GM19463 (cell line): ENCODE data around the gene IQSEC3.

Experiments
- ATAC-seq: cut with Tn5 transposase; IDR thresholded peaks from one replicate; pipeline ENCODE4 v1.9.1; 2021; ENCODE audit warnings: mild to moderate bottlenecking, moderate library complexity; ENCODE audit not compliant: unreplicated experiment

IQSEC3 gene

GRCh38 chr12:78981-79380, 12.4 kb downstream of the IQSEC3 start:
- no peak for ATAC-seq

DNA sequence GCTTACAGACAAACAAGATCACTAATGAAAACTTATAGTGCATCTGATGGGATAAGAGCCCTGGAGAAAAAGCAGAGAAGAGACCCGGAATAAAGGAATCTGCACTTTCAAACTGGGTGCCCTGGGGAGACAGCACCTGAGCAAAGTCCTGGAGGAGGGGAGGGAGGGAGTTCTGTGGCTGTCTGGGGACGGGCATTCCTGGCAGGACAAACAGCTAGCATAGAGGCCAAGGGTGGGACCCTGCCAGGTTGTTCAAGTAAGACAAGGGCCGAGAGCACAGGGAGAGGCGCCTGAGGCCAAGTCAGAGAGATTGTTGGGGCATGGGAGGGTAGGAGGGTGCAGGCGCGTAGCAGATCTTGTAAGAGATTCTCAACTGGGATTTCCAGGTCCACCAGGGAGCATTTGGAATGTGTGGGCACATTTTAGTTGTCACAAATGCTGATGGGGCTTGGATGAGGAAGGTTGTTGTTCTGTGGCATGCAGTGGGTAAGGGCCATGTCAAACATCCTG, 14.2 kb downstream of the IQSEC3 start:
- ATAC-seq = no peak

DNA sequence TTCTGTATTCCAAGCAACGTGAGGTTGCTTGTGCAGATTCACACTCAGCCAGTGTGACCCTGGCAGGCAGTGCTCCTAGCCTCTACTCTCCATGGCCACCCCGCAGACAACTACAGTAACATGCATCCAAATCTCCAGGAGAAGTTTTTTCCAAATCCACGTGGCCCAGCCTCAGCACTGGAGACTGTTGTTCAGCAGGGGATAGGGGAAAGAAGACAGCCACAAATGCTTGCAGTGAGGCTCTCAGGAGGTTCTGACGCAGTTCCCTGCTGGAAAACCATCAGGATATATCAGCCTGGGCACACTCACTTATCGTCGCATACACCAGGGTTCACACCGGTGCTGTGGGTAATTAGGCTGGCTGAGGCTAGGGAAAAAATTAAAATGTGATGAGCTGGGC, 16.2 kb downstream of the IQSEC3 start:
- no peak for ATAC-seq

- no peak for ATAC-seq
These were observed 17.5 kb downstream of the IQSEC3 start for GRCh38 chr12:84056-84455.

- ATAC-seq = no peak
These were observed 18.7 kb downstream of the IQSEC3 start for GRCh38 chr12:85191-85666.

DNA sequence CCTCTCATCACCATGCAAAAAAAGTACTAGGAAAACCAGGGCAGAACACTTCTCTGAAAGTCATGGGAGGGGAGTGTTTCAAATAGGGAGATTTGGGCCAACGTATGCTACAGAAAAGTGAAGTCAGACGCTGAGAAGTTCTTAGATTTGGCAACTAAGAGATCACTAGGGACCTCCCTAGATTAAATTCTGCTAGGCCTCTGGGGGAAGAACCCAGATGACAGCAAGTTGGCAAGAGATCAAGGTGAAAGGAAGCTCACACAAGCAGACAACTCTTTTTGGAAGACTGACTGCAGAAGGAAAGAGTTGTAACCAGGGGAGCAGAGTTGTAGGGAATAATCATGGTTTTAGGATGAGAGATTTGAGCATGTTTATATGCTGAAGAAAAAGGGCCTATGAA, 20.7 kb downstream of the IQSEC3 start:
- ATAC-seq = no peak

- no peak for ATAC-seq
These were observed 21.3 kb downstream of the IQSEC3 start for GRCh38 chr12:87856-88255.

DNA sequence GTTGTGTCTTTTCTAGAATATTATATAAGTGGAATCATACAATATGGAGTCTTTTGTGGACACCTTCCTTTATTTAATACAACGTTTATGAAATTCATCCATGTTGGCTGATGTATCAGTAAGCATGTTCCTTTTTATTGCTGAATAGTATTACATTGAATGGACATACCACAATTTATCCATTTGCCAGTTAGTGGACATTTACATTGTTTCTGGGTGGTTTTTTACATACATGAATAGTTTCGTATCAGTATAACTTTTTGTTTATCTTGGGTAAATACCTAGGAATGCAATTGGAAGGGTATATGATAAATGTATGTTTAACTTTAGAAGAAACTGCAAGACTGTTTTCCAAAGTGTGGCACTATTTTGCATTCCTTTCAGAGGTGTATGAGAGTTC, 23.1 kb downstream of the IQSEC3 start:
- ATAC-seq = no peak

- no peak for ATAC-seq
These were observed 24.6 kb downstream of the IQSEC3 start for GRCh38 chr12:91213-91612.

- no peak for ATAC-seq
These were observed 26.9 kb downstream of the IQSEC3 start for GRCh38 chr12:93266-94005.

- no peak for ATAC-seq
These were observed 30.0 kb downstream of the IQSEC3 start for GRCh38 chr12:96543-96942.

GRCh38 chr12:98924-99352, 32.4 kb downstream of the IQSEC3 start:
- ATAC-seq = no peak

DNA sequence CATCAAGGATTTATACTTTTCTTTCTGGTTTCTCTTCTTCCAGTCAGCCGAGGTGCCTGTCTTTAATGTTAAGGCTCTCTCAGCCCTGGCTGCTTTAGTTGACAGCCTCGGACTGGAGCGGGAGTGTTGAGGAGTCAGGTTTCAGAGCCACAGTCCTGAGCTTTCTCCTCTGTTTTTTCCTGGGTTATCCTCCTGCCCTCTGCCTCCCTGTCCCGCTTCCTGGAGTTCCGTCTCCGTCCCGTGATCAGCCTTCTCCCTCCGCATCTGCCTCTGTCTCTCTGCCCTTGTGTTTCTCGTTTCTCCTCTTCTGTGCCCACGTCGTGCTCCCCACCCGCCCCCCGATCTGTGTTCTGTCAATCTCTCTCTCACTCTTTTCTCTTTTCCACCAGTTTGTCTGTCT, 33.0 kb downstream of the IQSEC3 start:
- ATAC-seq = no peak

DNA sequence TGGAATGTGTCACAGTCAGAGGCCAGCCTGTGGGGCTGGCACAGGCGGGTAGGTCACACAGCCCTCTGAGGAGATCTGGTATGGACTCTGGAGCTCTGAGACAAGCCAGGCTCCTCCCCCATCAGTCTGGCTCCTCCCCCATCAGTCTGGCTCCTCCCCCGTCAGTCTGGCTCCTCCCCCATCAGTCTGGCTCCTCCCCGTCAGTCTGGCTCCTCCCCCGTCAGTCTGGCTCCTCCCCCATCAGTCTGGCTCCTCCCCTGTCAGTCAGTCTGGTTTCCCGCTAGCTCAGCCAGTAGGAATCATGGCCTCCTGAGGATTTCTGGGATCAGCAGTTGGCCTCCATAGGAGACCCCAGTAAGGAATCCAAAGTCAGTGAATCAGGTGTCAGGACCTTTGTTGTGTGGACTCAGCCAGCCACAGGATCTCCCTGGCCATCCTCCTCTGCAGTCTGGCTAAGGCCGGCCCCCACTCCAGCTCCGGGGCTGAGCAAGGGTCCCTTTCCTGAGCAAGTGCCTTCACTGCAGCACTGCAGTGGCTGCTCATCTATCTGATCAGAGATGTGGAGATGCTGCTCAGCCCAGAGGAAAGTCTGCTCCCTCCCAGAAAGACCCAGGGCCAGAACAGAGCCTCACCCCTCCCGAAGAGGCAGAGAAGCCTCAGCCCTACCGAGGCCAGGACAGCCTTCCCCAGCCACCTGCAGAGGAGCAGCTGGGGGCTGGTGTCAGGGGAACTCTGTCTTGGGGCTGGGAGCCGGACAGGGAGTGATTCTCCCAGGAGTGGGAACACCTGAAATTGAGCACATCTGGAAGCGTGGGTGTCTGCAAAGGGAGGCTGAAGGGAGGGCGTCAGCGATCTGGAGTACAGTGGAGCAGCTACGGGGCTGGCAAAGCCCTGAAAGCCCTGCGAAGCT, 35.7 kb downstream of the IQSEC3 start:
- ATAC-seq = no peak

- no peak for ATAC-seq
These were observed 36.3 kb downstream of the IQSEC3 start for GRCh38 chr12:102879-103168.

- ATAC-seq = no peak
These were observed 36.8 kb downstream of the IQSEC3 start for GRCh38 chr12:103169-103981.

- ATAC-seq = no peak
These were observed 38.0 kb downstream of the IQSEC3 start for GRCh38 chr12:104551-105081.

DNA sequence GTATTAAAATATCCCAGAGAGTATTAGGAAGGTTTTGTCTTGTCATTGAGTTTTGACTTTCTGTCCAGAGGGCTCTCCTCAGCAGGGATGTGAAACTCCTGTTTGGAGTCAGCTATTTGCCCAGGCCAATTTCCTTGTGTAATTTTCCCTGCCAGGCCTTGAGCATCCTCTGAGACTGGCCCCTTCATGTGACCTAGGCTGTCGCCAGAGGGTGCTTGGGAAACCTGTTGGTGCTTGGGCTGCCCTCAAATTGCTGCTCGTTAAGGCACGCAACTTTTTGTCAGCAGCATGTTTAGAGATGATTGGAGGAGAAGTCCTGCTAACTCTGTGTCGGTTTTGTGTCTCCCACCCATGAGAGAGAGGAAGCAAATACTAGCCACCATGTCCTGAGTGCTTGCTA, 39.1 kb downstream of the IQSEC3 start:
- ATAC-seq = peak; percentile 7

DNA sequence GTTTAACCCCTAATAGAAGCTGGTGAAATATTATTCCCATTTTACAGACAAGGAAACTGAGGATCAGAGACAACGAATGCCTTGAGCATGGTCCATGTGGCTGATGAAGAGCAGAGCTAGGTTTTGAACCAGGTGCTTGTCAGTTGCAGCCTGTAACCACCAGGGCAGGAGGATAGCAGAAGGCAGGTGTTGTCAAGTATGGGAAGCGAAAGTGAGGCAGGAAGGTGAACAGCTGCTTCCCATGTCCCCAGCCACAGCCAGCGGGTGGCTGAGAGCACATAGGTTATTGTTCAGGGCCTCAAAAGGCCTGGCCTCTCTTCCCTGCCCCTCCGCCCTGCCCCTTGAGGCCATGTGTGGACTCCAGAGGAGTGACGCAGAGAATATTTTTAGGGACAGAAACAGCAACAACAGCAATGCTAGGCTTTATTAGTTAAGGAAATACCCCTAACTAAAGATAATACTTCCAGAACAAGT, 39.6 kb downstream of the IQSEC3 start:
- ATAC-seq = peak; percentile 93

DNA sequence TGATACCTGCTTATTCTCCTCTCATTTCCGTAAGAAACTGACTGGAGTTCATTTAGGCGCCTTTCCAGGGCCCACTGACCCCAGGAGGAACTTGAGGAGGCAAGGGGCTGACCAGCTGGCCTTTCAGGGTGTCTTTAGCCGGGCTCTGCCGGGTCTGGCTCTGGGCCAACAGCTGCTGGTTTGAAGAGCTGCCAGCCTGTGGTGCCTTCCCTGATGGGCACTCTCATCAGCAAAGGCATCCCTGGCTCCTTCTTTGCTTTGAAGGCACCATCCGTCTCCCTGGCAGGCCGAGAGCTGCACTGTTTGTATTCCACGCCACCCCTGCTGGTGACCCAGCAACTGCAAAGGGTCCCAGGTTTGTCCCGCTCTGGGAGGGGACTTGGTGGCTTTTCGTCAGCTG, 42.0 kb downstream of the IQSEC3 start:
- ATAC-seq = no peak

GRCh38 chr12:109446-109845, 42.9 kb downstream of the IQSEC3 start:
- no peak for ATAC-seq
